COLO829 (cell line): ENCODE results near the gene NETO2.

Experiments
- DNase-seq: peaks from one replicate; pipeline ENCODE4 v3.0.0; 2012; ENCODE audit warnings: low spot score

The NETO2 gene

GRCh38 chr16:47046726-47047523, 96.8 kb downstream of the NETO2 start:
- DNase-seq = no peak

- no peak for DNase-seq
Measured at GRCh38 chr16:47045459-47045858, 98.3 kb downstream of the NETO2 start.

GRCh38 chr16:47045023-47045422, 98.7 kb downstream of the NETO2 start:
- DNase-seq = no peak

DNA sequence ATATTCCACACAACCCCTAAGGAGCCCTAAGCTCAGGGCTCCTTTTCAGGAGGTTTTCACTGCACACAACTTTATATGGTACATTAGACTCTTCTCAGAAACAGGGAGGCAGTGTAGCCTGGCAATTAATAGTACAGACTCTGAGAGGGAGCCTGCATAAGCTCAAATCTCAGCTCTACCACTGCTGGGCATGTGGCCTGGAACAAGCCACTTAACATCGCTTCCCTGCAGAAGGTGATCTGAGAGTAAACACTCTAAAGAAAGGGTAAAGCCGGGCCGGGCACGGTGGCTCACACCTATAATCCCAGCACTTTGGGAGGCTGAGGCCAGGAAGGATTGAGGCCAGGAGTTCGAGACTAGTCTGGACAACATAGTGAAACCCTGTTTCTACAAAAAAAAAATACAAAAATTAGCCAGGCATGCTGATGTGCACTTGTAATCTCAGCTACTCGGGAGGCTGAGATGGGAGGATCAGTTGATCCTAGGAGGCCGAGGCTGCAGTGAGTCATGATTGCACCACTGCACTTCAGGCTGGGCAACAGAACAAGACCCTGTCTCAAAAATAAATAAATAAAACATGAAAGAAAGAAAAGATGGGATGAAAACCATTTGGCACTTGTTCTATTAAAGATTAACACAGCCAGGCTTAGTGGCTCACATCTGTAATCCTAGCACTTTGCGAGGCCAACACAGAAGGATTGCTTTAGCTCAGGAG, 99.6 kb downstream of the NETO2 start:
- DNase-seq = no peak

DNA sequence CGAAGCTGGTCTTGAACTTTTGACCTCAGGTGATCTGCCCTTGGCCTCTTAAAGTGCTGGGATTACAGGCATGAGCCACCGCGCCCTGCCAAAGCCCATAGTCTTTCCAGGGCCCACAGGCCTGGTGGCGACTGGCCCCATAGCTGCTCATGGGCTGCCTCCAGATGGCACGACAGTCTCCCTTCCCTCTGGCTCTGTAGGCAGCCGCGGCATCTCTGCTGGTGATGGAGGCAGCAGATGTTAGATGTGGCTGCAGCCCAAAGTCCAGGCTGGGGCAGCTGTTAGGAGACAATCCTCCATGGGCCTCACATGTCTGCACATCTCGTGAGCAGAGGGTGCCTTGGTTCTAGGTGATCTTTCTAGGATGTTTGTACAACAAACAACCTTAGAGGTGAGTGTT, 100.5 kb downstream of the NETO2 start:
- no peak for DNase-seq

- peak; percentile 59 for DNase-seq
Measured at GRCh38 chr16:47037746-47038458, 105.8 kb downstream of the NETO2 start.

DNA sequence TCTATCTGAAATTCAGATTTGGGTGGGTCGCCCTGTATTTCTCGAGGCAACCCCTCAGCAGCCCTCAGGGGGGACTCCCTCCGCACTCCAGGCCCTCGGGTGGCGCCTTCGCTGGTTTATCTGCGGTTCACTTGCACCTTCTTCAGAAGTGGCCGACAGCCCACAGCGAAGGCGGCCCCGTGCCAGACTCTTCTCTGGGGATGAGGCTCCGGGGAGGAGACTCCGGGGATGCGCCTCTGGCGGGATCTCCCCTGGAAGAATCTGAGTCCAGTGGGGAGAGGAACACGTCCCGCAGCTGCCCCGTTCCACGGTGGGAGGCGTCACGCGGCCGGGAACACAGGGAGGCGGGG, 106.4 kb downstream of the NETO2 start:
- DNase-seq = no peak

DNA sequence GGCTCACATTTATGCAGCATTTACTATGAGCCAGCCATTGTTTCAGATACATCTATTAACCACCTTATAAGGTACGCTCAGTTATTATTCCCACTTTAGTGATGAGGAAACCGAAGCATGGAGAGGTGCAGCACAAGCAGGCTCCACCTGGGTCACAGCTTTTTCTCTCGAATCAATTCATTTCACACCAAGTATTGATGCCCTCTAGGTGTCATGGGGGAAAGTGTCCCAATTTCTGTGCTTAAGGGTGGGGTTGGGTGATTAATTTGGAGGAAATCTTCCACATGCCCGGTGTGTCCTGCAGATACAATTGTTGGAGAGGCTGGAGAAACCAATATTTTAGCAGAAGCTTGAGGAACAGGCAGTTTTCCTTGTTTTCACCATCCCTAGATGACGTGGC, 107.5 kb downstream of the NETO2 start:
- DNase-seq = no peak

DNA sequence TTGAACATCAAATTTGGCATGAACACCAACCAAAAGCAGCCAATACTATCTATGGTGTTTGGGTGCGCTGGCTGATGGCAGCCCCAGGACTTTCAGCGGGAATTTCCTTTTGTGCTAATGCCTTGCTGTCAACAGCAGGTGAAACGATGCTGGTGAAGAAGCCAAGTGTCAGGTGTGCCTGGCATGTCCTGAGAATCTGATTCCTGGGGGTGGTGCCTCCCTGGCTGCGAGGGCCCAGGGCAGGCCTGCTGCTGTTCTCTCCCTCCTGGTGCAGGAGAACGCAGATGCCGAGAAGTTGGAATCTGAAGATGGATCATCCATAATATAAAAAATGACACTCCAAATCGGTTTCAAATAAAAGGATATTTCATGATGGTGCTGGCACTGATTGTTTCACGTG, 108.3 kb downstream of the NETO2 start:
- no peak for DNase-seq

DNA sequence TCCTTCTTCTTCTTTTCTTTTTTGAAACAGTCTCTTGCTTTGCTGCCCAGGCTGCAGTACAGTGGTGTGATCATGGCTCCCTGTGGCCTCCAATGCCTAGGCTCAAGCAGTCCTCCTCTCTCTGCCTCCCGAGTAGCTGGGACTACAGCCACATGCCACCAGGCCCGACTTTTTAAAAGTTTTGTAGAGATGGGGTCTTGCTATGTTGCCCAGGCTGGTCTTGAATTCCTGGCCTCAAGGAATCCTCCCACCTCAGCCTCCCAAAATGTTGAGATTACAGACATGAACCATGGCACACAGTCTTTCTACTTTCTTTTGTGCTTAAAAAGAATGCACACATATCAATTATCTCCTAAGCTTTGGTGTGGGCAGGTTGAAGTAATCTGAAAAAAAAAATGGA, 109.3 kb downstream of the NETO2 start:
- no peak for DNase-seq

- DNase-seq = no peak
Measured at GRCh38 chr16:47033176-47033575, 110.6 kb downstream of the NETO2 start.

DNA sequence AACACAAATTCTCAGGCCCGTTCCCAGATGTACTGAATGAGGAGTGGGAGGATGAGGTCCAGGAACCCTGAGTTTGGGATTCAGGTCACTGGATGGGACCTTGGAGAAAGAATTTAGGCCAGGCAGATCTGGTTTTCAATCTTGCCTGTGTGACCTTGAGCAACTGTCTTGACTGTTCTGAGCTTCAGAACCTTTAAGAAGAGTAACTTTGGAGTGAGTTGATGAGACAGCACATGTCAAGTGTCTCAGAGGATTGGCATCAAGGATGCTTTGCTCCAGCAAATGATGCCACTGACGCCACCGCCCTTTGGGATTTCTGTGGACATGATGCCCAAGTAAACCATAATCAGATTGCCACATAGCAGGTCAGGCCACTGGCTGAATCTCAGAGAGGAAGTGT, 114.0 kb downstream of the NETO2 start:
- DNase-seq = no peak

GRCh38 chr16:47028767-47029377, 114.9 kb downstream of the NETO2 start:
- DNase-seq = peak; percentile 26
